ENCODE measurements around the gene ALDH18A1.
A peak's percentile ranks its signal among the peaks of the same experiment; 100 is the strongest.
"Not testable (repeated sequence)": the region's sequence is repeated elsewhere in the genome, so short reads cannot be mapped to it uniquely, and the experiment has no call there.

ALDH18A1 gene

GRCh38 chr10:95656291-95657164 is at the start of gene ALDH18A1:
Gene ALDH18A1 (minus strand): TSS chr10:95656711. CDS start chr10:95653377, 3,334 bp downstream.
- DNase-seq: peak; percentile 55

- no peak for DNase-seq
Observed at GRCh38 chr10:95698415-95698814, 41.9 kb upstream of the ALDH18A1 start.

DNA sequence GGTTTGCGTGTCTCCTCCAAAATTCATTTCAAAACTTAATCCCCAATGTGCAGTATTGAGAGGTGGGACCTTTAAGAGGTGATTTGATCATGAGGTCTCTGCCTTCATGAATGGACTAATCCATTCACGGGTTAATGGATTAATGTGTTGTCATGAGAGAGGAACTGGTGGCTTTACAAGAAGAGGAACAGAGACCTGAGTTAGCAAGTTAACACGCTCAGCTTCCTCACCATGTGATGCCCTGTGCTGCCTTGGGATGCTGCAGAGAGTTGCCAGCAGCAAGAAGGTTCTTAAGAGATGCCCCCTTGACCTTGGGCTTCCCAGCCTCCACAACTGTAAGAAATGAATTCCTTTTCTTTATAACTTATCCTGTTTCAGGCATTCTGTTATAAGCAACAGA is 40.9 kb upstream of the ALDH18A1 start:
- DNase-seq: no peak

GRCh38 chr10:95694665-95695064 is 38.2 kb upstream of the ALDH18A1 start:
- DNase-seq: no peak

DNA sequence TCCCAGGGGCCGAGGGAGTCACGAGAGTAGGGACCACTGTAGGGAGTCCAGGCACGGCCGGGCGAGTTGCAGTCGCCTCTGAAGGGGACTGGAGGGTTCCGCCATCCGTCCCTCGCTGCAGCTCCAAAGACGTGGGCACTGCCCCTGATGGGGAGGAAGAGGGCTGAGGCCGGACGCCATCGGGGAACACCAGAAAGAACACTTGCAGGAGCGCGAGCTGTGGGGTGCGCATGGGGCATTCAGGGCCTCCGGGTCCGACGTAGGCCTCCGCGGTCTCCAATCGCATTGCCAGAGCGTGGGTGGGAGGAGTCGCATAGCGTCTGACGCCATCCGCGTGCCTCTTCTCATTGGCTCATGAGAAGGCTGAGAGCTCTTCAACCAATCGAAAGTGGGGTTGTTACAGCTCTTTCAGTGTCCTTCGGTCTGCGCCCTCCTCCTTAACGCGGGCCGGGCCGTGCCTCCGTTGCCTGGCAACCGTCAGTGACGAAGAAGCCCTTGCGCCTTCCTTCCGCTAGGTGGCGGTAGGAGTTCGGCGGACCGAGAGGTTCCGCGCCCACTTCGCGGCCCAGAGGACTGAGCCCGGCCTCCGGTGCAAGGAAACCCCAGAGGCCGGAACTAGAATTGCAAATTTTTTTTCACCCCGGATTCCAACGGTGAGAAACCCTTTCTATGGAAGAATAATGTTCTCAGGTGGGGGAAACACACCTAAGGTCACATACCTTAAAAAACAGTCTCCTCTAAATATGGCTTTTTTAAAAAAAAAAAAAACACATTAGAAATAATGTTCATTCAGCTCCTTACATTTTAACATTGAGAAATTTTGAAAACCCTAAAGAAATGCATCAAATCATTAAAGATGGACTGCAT is 37.4 kb upstream of the ALDH18A1 start, which contains the start of gene TCTN3:
TCTN3 (minus strand) TSS at position 260 of the 867 bp plus-strand sequence; CDS start at position 232, 28 bp downstream.
- DNase-seq: peak; percentile 95

DNA sequence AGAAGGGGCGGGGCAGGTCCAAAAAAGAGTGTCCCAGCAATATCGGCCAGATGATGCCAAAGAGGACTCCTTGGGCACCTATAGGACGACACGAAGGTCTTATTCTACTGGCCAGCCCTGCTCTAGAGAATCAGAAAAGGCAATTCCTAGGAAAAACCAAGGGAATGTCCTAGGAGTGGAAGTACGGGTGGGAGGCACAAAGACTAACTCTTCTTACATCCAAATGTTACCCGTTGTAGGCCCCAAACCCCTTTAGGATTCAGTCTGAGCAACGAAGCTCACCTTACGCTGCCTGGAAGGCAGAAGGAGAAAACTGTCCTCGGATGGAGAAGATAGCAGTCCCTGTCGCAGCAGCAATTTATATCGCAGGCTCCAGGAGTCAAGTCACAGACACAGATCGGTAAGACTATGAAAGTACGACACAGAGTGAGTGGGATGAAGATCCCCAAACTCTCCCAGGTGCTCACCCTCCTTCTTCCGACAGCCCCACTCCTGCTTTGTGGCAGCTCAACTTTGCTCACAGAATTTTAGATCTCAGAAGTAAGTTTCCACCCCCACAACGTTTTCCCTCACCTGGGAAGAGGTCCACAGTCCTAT is 36.7 kb upstream of the ALDH18A1 start:
- no peak for DNase-seq

GRCh38 chr10:95691281-95691680 is 34.8 kb upstream of the ALDH18A1 start:
- DNase-seq: no peak

DNA sequence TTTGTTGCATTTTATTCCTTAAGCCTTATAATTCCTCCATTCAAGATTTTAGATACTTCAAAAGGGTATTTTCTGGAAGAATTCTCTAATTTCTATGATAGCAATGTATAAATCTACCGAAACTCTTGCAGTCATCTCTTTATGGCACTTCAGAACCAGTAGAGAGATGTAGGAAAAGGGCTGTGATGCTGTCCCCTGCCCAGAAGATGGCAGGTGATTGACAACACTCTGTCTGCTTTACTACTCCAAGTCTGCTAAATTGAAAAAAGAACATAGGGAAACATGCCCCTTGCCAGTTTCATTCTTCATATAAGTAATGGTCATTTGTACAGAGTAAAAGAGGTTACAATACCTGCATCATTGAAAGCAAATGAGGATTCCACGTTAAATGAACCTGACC is 32.1 kb upstream of the ALDH18A1 start:
- DNase-seq: no peak

GRCh38 chr10:95683966-95684365 is 27.5 kb upstream of the ALDH18A1 start:
- no peak for DNase-seq

- DNase-seq: no peak
Observed at GRCh38 chr10:95675403-95676116, 19.0 kb upstream of the ALDH18A1 start.

GRCh38 chr10:95674643-95675042 is 18.1 kb upstream of the ALDH18A1 start:
- no peak for DNase-seq

DNA sequence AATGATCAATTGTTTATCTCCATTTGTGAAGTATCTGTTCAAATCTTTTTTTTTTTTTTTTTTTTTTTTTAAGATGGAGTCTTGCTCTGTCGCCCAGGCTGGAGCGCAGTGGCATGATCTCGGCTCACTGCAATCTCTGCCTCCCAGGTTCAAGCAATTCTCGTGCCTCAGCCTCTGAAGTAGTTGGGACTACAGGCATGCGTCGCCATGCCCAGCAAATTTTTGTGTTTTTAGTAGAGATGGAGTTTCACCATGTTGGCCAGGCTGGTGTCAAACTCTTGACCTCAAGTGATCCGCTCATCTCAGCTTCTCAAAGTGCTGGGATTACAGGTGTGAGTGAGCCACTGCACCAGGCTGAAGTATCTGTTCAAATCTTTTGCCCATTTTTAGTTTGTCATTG is 16.1 kb upstream of the ALDH18A1 start:
- not testable (repeated sequence) for DNase-seq

DNA sequence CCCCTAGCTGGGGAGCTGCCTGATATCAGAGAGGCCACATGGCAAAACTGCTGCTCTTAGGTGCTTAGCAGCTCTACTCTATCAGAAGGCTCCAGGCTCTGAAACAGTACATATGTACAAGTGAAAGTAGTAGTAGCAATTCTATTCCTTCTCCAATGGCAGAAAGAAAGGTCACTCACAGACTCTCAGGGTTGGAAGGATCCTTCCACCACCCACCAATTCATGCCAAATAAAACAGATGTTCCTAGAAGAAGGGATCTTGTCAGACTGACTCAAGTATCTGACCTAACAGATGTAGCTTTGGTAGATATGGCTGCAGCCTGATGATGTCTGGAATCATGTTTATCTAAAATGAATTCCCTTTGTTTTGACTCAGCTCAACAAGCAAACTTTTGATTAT is 8.0 kb upstream of the ALDH18A1 start:
- no peak for DNase-seq

- DNase-seq: no peak
Observed at GRCh38 chr10:95663496-95663895, 7.0 kb upstream of the ALDH18A1 start.

- no peak for DNase-seq
Observed at GRCh38 chr10:95661818-95662217, 5.3 kb upstream of the ALDH18A1 start.

DNA sequence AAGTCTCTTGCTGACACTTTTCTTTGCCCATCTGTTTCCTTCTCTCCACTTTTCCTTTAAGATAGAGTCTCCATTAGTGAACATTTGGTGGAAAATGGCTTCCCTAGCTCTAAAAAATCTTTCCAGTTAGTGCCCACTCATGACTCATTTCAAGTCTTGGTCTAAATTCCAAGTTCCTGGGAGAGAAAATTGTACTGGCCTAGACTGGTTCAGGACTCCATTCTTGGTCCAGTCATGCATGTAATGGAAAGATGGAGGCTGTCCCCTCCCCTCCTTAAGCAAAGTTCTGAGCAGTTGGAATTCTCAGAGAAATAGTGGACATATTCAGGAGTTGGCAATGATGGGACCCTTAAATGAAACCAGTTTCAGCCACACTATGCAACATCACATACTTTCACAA is 3.8 kb upstream of the ALDH18A1 start:
- DNase-seq: no peak

GRCh38 chr10:95657250-95657649 is 739 bp upstream of the ALDH18A1 start:
- DNase-seq: no peak

DNA sequence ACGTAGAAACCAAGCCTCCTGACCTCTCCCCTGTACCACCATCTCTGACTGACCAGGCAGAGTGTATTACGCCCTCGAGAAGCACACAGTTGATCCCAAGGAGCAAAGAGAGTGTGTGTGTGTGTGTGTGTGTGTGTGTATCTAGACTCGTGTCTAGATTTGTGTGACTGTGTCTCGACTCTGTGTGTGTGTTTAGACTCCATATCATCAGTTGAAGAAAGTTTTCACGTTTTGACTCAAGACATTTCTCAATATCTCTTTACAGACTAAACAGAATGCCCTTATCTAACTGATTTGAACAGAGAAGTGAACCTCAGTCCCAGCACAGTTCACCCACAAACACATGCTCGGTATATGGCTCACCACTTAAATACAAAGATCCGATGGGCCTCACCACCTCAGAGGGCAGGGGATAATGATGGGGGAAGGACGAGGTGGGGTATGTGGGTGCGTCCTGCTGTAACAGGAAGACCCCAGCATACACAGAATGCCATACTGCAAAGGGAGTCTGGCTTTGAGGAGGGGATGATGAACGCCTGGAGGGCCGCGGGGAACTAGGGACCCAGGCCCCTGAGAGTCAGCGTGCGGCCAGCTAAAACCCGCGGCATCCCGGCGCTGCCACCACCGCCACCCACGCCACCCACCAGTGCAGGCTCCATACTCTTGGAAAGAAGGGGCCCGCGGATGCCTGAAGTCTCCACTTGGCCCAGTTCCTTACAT is 780 bp downstream of the ALDH18A1 start:
- no peak for DNase-seq

DNA sequence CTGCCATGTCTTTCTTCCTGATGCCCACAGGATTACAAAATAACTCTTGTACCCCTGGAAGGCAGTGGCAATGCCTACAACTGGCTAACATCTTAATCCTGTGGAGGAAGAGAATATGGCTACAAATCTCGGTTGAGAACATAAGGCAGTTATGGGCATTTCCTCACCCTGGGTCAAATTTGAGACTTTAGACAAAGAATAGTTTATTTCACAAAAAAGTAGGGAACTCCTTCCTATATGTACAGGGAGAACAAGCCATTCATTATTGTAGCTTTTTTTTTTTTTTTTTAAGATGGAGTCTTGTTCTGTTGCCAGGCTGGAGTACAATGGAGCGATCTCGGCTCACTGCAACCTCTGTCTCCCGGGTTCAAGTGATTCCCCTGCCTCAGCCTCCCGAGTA is 2.6 kb downstream of the ALDH18A1 start:
- no peak for DNase-seq

- no peak for DNase-seq
Observed at GRCh38 chr10:95651346-95652060, 5.0 kb downstream of the ALDH18A1 start.

GRCh38 chr10:95650232-95650631 is 6.3 kb downstream of the ALDH18A1 start:
- DNase-seq: no peak
